GM03348 (cell line): ENCODE measurements around the gene FNDC5.

Experiments
- DNase-seq: peaks from one replicate; pipeline ENCODE4 v3.0.0; 2012; ENCODE audit warnings: low spot score

Gene FNDC5

GRCh38 chr1:32897082-32898049 is 26.7 kb upstream of the FNDC5 start:
- DNase-seq, result no peak

GRCh38 chr1:32896451-32896850 is 25.7 kb upstream of the FNDC5 start:
- DNase-seq, result no peak

GRCh38 chr1:32895325-32896215 is 24.9 kb upstream of the FNDC5 start:
- DNase-seq, result no peak

DNA sequence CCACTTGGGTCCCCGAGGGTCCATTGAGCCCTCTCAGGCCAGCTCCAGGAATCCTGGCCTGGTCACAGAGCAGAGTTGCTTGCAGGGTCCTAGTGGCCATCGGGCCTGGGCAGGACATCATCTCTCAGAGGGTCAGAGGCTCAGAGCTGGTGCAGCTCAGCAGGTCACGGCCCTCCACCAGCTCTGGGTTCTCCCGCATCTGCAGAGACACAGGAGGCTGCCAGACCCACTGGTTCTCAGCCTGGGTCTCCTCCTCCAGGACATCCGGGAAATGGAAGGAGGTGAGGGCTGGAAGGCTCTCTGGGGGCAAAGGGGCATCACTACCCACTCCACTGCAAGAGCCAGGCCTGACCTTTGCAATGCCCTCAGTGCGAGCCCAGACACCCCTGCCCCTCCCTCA is 24.0 kb upstream of the FNDC5 start:
- DNase-seq, result no peak

DNA sequence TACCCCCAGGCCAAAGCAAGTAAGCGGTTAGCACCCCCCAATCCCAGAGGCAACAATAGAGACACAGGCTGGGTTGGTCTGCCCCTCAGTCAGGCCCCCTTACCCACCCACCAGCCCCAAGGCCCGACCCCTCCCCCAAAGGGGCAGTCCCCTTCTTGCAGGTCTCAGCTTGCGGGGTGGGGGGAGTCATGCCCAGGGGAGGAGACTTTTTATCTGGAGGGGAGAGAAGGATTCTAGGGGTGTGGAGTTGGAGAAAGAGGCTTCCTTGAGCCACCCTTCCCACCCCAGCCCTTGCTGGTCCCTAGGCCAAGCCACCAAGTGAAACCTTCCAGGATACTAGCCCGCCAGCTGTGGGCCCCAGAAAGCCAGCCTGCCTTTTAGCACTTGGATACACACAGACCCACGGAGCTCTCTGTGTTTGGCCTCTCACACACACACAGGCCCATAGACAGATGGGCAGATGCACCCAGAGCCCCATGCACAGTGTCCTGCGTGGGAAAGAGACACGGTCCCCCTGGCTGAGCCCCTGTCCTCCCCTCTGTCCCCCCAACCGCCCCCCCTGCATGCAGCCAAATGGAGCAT is 23.4 kb upstream of the FNDC5 start:
- no peak for DNase-seq

DNA sequence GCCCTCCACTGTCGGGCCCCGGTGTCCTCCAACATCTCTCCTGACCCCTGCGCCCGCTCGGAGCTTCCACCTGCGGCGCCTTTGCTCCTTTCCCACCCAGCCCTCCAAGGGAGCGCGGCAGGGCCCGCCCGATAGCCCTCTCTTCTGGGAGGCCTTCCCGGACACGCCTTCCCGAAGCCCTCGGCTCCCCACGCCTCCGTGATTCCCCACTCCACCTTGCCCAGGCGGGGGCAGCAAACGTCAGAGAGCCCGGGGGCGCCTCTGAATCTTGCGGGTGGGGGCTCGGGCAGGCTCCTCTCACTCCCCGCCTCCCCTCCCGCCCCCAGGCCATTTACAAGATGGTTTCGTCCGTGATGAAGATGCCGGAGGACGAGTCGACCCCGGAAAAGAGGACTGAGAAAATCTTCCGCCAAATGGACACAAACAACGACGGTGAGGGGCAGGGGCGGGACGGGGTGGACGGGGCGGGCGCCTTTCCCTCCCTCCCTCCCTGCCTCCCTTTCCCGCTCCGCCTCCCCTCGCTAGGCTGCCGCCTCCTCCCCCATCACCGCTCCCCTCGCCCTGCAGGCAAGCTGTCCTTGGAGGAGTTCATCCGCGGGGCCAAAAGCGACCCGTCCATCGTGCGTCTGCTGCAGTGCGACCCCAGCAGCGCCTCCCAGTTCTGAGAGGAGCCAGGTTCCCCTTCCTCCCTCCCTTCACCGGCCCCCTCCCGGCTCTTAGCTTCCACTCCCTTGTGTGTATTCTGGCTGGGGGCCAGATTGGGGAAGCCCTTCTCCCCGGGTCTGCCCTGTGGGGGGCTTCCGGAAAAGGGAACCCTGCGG is 22.7 kb upstream of the FNDC5 start:
- DNase-seq, result peak; percentile 75

GRCh38 chr1:32892368-32893197 is 21.9 kb upstream of the FNDC5 start:
- peak; percentile 79 for DNase-seq

DNA sequence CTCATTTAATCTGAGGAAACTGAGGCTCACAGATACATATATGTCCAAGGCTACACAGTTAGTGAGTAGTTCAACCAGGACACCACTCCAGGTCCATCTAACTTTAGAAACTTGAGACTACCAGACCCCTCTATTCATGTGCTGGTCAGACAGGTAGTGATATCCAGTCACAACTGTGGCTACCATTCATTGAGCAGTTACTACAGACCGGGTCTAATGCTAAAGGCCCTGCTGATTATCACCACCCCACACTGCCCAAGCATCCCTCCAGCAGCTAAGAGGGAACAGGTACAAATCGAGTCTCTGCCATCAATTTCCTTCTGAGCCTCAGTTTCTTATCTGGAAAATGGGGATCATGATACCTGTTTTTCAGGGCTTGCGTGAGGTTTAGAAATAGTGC is 20.9 kb upstream of the FNDC5 start:
- DNase-seq, result no peak

DNA sequence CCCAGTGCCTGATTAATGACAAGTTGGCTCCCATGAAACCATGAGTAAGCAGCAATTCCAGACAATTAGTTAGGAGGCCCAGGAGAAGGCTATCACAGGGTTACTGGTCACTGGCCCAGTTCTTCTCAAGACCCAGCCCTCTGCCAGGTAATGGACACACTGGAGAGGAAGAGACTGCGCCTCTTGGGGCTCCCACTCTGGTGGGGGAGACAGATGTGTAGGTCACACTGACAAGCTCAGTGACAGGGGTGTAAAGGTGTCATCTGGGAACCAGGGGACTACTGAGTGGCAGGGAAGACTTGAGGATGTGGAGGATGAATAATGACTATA is 20.5 kb upstream of the FNDC5 start:
- DNase-seq, result no peak

DNA sequence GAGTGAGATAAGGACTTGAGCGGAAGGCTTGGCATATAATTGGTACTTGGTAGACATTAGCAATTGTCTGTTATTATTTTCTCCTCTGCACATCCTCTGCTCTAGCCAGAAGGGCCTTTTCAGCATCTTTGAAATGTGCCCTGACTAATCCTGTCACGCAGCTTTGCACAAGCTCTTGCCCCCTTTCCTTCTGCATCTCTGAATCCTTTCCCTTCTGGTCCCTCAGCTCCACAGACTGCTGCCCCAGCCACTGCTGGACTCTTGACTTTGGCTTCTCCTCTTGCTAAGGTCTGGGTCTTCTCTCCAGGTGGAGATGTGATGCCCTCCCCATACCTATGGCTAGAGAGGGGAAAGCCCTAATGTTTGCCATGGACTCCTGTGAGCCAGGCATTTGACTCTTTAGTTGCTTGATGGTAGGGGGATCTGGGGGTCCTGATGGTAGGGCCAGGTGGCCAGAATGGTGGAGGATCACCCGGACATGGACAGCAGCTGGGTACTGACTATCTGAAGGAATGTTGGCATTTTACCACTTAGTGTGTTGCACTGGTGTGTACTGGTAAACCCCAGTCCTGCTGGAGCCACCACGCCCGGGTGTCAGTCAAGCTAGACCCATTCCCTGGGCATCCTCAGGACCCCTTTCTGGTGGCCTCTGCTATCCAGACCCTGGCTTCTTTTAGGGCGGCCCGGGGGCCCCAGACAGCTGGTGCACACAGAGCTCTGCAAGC is 20.0 kb upstream of the FNDC5 start:
- DNase-seq, result no peak

DNA sequence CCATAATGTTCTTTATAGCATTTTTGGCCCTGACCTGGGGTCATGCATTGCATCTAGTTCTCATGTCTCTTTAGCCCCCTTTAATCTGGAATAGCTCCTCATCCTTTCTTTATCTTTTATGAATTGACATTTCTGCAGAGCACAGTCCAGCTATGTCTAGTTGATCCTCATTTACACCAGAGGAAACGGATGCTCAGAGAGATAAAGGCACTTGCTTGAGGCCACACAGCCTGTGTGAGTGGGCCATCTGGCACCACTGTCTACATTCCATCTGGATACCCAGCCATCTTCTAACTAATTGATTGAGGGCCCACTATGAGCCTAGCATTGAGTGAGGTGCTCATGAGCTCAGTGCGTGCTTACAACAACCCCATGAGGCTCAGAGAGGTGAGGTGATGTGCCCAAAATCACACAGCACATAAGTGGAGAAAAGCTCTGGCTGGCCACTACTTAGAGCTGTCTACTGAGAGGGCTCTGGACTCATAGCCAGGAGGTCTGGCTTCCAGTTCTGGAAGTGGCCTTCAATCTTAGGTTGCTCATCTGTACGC is 19.1 kb upstream of the FNDC5 start:
- no peak for DNase-seq

DNA sequence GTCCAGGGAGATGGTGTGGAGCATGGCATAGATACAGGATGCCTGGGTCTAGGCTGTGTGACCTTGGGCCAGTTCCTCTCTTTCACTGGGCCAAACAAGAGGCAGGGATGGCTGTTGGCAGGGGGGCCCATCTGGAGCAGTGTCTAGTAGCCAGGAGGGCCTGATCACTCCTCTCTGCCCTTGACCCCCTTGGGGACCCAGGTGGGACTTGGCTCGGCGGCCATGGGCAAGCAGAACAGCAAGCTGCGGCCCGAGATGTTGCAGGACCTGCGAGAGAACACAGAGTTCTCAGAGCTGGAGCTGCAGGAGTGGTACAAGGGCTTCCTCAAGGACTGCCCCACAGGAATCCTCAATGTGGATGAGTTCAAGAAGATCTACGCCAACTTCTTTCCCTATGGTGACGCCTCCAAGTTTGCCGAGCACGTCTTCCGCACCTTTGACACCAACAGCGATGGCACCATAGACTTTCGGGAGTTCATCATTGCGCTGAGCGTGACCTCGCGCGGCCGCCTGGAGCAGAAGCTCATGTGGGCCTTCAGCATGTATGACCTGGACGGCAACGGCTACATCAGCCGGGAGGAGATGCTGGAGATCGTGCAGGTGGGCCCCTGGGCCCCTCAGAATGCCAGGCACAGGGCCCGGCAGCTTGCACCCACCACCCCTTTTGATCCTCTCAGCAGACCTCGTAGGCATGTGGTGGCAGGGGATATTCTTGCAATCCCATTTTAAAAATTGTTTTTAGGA is 18.1 kb upstream of the FNDC5 start:
- DNase-seq, result no peak

GRCh38 chr1:32888134-32888533 is 17.4 kb upstream of the FNDC5 start:
- DNase-seq, result no peak

GRCh38 chr1:32887623-32888022 is 16.9 kb upstream of the FNDC5 start:
- no peak for DNase-seq

DNA sequence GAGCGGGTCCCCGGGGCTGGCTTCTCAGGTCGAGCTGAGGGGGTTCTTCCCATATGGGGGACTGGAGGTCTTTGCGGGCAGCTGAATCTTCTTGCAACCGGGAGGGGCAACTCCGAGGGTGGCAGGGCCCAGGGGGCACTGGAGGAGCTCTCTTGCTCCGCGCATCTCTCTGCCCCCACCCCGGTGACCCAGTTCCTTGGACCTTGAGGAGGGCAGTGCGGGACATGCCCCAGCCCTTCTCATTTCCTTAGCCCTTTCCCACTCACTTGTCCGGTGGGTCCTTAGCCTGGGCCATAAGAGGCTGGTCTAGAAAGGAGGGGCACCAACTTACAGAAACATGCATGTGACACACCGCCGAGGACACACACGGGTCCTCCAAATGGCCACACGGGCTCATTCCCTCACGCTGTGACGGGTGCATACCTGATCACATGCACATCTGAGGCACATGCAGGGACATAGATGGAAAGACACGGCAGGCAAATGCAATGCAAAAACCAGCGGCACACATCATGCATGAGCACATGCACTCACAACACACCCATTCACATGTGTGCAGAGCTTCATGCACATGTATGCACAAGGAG is 16.2 kb upstream of the FNDC5 start:
- no peak for DNase-seq

GRCh38 chr1:32886004-32886827 is 15.5 kb upstream of the FNDC5 start, which contains the start of gene HPCA:
TSS of gene HPCA (plus strand) at chr1:32886491. CDS start at chr1:32888899, 2,408 bp downstream.
- peak; percentile 88 for DNase-seq

DNA sequence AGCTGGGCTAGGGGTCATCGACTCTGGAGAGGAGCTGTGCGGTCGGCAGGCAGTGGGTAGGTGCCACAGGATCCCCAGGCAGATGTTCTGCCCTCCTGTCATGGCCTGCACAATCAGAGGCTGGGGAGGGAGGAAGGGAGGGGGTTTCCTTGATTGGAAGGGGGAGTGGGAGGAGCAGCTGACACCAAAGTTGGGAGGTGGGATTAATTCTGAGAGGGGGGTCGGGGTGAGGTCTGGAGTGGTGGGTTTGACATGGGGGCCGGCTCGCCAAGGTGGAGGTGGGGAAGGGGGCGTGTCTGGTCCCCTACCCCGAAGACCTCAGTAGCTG is 14.9 kb upstream of the FNDC5 start:
- no peak for DNase-seq

DNA sequence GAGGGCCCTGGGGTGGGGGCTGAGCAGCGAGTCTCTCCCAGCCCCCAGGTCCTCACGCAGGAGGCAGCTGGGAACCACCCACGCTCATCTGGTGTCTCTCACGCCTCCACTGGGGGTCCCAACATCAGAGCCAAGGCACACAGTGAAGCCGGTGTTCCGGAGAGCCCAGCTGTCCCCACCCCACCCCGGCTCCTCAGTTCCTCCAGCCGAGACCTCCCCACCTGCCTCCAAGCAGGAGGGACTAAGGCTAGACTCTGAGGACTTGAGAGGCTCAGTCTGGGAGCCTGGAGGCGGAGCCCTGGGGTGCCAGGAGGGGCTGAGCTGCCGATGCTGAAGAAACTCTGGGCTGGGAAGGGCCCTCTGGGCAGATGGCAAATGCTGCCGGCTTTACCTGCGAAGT is 14.0 kb upstream of the FNDC5 start:
- DNase-seq, result no peak
